GM18502 (cell line): ENCODE data around the gene ADAM22.

Experiments
- ATAC-seq: cut with Tn5 transposase; IDR thresholded peaks from one replicate; pipeline ENCODE4 v1.9.1; 2021; ENCODE audit warnings: mild to moderate bottlenecking; ENCODE audit not compliant: unreplicated experiment, poor library complexity

ADAM22 gene

GRCh38 chr7:88101769-88102168 is 167.7 kb downstream of the ADAM22 start:
- ATAC-seq, result no peak

GRCh38 chr7:88102675-88103074 is 168.6 kb downstream of the ADAM22 start:
- no peak for ATAC-seq

DNA sequence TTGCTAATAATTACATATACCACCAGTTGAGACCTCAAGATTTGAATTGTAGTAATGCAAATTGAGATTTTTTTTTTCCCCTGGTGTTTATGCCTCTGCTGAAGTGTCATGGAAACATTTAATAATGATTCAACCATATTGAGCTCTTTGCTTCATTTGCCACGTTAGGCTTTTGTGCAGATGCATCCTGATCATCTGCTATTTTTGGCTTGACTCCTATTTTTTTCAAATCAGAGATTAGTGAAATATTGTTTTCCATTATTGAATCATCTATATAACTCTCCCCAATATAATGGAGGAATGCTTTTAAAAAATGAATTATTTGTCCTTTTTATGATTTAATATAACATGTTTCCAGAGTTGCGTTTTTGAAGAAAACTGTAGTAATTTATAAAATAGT is 170.7 kb downstream of the ADAM22 start:
- ATAC-seq, result no peak

DNA sequence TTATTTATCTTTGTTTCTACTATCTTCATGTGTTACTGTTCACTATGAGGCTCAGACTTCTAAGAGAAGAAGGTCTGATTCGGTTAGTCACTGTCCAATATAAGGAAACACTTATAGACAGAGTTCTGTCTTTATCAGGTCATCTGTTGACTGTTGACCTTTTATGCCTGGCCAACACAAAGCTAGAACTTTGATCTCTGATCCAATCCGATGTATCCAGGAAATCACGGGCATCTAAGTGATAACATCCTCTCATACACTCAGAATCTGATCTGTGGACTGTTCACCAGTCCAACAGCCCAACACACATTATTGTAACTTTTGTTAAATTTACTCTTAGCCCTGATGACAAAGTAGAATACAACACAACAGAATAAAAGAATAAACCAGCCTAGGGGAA is 171.2 kb downstream of the ADAM22 start:
- ATAC-seq, result no peak

GRCh38 chr7:88106434-88106833 is 172.4 kb downstream of the ADAM22 start:
- ATAC-seq, result no peak

DNA sequence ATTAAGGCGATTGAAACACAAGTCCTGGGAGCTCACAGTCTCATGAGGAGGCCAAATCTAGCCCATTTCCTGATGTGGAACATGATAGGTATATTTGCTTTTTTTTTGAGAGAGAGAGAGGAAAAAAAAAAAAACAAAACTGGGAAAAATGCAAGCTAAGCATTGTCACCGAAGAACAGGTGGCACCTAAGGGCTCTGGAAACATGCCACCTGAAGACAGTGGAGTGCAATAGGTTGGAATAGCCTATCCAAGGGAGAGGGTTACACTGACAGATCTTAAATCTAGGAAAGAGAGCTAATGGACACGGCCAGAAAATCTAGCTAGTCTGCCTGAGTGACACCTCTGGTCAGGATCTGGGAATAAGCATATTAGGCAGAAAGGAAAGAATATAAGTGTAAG is 175.6 kb downstream of the ADAM22 start:
- no peak for ATAC-seq

DNA sequence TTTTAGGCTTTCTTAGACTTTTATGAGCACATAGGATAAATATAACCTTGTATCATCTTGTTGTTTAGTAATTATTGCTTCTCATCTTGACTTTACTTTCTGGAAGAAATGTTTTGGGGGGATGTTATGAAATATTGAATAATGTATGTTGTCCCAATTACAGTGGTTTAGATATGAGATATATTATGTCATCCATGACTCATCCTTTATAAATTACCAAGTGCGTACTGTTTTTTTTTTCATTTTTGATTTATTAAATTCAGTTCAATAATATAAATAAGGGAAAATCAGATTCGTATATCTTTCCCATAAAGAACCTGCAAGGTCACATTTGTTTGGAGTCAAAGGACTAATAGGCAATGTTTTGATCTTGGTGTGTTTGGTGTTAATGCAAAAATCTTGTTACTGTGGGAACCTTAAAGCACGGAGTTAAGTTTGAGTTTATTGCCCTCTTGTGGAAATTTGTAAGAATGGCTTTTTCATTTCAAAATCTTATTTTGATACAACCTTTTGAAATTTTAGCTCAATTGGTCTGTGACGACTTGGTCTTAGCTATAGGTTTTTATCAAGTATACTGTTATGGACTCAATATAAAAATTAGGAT is 177.2 kb downstream of the ADAM22 start:
- ATAC-seq, result peak; percentile 74

- no peak for ATAC-seq
Measured at GRCh38 chr7:88111954-88112471, 178.0 kb downstream of the ADAM22 start.

DNA sequence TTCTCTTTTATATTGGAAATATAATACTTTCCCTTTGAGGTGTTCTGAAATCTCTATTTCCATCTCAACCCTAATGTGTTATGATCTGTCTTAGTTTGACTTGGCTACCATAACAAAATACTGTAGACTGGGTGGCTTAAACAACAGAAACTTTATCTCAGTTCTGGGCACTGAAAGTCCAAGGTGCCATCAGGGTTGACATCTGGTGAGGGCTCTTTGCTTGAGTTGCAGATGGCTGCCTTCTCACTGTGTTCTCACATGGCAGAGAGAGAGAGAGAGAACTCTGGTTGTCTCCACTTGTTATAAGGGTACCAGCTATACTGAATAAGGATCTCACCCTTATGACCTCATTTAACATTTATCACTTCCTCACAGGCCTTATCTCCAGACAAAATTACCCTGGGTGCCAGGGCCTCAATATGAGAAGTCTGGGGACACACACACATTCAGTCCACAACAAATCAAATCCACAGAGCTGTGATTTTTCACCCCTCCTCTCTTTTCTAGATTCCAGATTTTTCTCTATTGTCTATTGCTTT is 181.3 kb downstream of the ADAM22 start:
- ATAC-seq, result no peak

DNA sequence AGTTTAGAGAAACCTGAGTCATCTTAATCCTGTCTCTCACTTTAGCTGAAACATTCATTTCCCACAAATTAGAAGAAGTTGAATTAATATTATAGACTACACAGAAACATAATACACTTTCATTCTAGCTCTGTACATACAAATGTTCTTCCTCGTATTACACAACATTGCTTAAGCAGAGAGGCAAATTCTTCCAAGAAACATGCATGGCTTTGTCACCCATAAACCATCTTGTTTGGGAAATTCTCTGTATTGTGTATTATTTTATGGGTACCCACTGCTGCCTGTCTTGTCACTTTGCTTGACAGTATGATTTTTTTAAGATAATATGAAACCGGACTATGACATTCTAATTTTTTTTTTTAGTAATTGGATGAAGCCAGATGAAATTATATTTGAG is 181.8 kb downstream of the ADAM22 start:
- no peak for ATAC-seq

GRCh38 chr7:88116235-88116795 is 182.3 kb downstream of the ADAM22 start:
- no peak for ATAC-seq

- ATAC-seq, result no peak
Measured at GRCh38 chr7:88117325-88117724, 183.3 kb downstream of the ADAM22 start.

DNA sequence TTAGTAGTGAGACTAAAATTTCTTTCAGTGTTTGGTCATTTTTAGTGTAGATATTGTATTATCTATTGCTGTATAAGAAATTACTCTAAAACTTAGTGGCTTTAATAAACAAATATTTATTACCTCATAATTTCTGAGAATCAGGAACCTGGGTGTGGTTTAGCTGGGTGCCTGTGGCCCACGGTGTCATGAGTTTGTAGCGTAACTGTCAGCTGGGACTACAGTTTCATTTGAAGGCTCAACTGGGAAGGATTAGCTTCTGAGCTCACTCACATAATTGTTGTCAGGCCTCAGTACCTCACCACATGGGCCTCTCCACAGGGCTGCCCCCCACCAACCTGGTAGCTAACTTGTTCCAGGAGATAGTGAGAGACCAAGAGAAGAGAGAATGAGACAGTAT is 187.3 kb downstream of the ADAM22 start:
- no peak for ATAC-seq

DNA sequence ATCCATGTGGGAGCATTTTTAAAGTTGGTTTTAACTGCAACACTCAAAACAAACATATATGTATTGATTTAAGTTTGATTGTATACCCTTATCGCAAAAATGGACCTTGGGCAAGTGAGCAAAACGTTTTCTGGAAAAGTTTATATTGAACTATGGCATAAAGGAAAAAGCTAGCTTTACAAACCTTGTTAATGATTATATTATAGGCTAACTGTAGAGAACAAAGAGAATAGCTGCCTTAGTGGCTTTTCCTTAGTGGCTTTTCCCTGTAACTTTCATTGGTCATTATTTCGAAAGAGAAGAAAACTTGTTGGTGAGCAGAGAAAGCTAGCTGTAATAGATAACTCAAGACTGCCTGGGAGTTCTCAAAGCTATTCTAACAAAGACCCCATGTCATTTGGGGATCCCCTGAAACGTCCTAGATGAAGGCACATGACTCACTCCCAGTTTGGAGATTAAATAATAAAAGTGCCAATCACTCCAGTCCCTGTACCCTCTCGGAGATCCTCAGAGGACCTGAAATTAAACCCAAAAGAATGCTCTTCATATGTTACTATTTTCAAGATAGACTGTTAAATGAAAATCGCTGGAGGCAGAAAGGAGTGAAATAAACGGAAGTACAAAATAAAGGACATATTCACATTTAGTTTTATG is 193.7 kb downstream of the ADAM22 start:
- ATAC-seq, result no peak

- ATAC-seq, result no peak
Measured at GRCh38 chr7:88132725-88133124, 198.7 kb downstream of the ADAM22 start.

- no peak for ATAC-seq
Measured at GRCh38 chr7:88140947-88141346, 206.9 kb downstream of the ADAM22 start.

- no peak for ATAC-seq
Measured at GRCh38 chr7:88141479-88141878, 207.4 kb downstream of the ADAM22 start.

DNA sequence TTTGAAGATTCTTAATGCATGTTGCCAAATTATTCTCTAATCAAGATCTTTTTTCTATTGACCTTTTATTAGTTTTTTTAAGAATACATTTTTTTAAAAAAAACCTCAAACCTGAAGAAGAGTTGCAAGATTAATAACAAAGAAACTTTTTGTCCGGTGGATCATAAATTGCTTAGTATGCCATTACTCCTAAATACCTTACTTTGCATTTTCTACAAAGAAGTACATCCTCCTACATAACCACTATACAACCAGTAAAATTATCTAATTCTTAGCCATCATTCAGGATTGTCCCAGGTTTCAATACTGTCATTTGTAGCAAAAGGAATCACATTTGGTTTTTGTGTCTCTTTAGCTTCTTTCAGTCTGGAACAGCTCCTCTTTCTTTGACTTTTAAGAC is 207.9 kb downstream of the ADAM22 start:
- ATAC-seq, result no peak

DNA sequence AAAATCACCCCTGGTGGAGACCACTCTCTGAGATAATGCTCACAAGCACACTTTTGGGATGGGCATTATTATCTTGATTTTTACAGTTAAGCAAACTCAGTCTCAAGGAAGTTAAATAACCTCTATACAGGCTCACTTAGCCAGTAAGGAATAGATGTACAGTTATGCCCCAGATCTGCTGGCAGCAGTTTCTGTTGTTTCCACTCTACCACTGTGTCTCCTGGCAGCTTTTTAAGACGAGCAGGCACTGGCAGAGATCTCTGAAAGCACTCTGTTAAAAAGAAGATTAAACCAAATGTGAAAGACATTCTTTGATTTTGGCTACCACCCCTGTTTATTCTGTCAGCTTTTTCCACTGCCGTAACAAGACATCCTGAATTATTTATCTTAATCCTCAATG is 212.6 kb downstream of the ADAM22 start:
- ATAC-seq, result no peak

- no peak for ATAC-seq
Measured at GRCh38 chr7:88147341-88147740, 213.3 kb downstream of the ADAM22 start.

DNA sequence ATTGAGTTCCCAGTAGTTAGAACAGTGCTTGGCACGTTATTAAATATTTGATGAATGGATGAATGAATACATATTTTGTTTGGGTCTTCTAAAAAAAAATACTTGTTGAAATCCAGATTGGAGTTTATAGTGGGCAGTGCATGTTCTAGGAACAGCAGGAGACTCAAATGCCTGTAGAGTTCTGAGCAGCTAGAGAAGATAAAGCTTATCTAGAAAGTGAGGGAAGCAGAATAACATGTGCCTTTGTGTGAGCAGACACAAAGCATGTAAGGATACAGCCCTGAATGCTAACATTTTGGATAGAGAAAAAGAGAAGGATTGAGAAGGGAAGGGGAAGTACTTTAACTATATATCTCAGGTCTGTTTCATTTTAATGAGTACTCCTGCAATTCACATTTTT is 213.9 kb downstream of the ADAM22 start:
- no peak for ATAC-seq

DNA sequence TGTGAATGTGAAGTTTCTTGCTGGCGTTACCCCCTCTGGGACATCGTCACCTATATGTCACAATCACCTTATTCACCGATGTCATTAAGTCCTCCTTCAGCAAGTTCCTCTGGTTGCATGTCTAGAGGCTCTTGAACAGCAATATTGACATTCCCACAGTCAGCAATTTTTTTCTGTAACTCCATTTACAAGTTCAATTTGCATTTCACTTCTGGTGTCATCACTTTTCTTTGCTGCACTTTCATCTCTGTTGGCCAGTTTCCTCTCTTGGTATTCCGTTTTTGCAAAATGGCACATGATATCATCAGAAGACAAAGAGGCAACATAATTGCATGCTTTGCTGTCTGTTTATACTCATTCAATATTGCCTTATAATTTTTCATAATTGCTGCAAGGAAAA is 216.0 kb downstream of the ADAM22 start:
- no peak for ATAC-seq
